HepG2 (cell line): Measurements from ENCODE around the gene FGFR4. TPM values are rescaled to one million over a fixed set of nuclear protein-coding genes. Genes with fewer than 3 reads are reported as not detected.

Experiments
- ATAC-seq: fragments of 200-7000 bp; cut with Tn5 transposase; 3 replicates; pipeline ENCODE4 v1.9.1; 2020; ENCODE audit warnings: mild to moderate bottlenecking, moderate library complexity
- BruUV-seq: library from RNA; stranded (reverse); fragments of 400-500 nt; replicated peaks from 2 replicates; lab custom pipeline; 2021; lab: Mats Ljungman, UMichigan
- CTCF ChIA-PET: fragments of 300-600 bp; formaldehyde crosslinking; extraction: SDS; loops from one replicate; lab custom pipeline; 2021; ENCODE audit warnings: low total read pairs, inconsistent platforms, low intra/inter-chr PET ratio; lab: Yijun Ruan, JAX
- POLR2A ChIA-PET: fragments of 350-600 bp; sonication (Branson Sonifier 250); formaldehyde crosslinking; loops from one replicate; lab custom pipeline; 2020; ENCODE audit warnings: antibody characterized with exemption, inconsistent platforms; lab: Yijun Ruan, JAX
- DNase-seq: peaks from one replicate; pipeline ENCODE4 v3.0.0-alpha.2; 2015; ENCODE audit warnings: low spot score
- FAIRE-seq: peaks from 3 replicates; lab custom pipeline; 2011; peaks lifted over from hg19 to GRCh38; lab: Jason Lieb, UNC
- H2AFZ ChIP-seq: one replicate; pipeline ENCODE4 v1.6.1; 2011; ENCODE audit warnings: low read length, inconsistent platforms
- H3K27ac ChIP-seq: fragments of 300-600 bp; 3 replicates; pipeline ENCODE4 v1.8.0; 2011; ENCODE audit warnings: mixed run types, mild to moderate bottlenecking, mixed read lengths, low read length, inconsistent platforms; ENCODE audit not compliant: insufficient read depth; ENCODE audit errors: extremely low read length
- H3K27me3 ChIP-seq, 2 experiments: fragments of 200-600 bp in 1 of 2; 2 replicates in 1 of 2; 3 replicates in 1 of 2; pipeline versions ENCODE4 v1.6.0 to v1.8.0; 2011; ENCODE audit warnings: low read length in 2 of 2, mild to moderate bottlenecking in 2 of 2, moderate library complexity in 2 of 2, inconsistent platforms in 1 of 2; ENCODE audit not compliant: insufficient read depth in 2 of 2, control insufficient read depth in 1 of 2
- H3K36me3 ChIP-seq, 2 experiments: fragments of 200-600 bp in 1 of 2; replicated peaks in 1 of 2; 2 replicates in 1 of 2; 3 replicates in 1 of 2; pipeline versions ENCODE4 v1.5.1 to v1.8.0; 2011; ENCODE audit warnings: low read length in 2 of 2, inconsistent platforms in 1 of 2; ENCODE audit not compliant: insufficient read depth in 2 of 2, control insufficient read depth in 1 of 2
- H3K4me1 ChIP-seq: 2 replicates; pipeline ENCODE4 v1.5.1; 2012; ENCODE audit warnings: low read length, inconsistent platforms; ENCODE audit not compliant: insufficient read depth
- H3K4me2 ChIP-seq: 2 replicates; pipeline ENCODE4 v1.6.0; 2011; ENCODE audit warnings: low read depth, low read length, inconsistent platforms
- H3K4me3 ChIP-seq, 3 experiments: fragments of 200-600 bp in 1 of 3; sonication (generic), shearing (Covaris generic) in 1 of 3; replicated peaks in 1 of 3; 2 replicates each; pipeline ENCODE4 v1.5.1; 2011 to 2016; ENCODE audit warnings: low read length in 3 of 3, inconsistent platforms in 2 of 3, low read depth in 2 of 3, mild to moderate bottlenecking in 2 of 3, control low read depth in 1 of 3, mixed read lengths in 1 of 3; ENCODE audit not compliant: insufficient read depth in 1 of 3
- H3K79me2 ChIP-seq: one replicate; pipeline ENCODE4 v1.6.1; 2011; ENCODE audit warnings: low read length, inconsistent platforms; ENCODE audit not compliant: insufficient read depth
- H3K9ac ChIP-seq: 2 replicates; pipeline ENCODE4 v1.6.0; 2011; ENCODE audit warnings: mild to moderate bottlenecking, low read depth, low read length, inconsistent platforms; ENCODE audit not compliant: insufficient read depth
- H3K9me3 ChIP-seq: 2 replicates; pipeline ENCODE4 v1.5.1; 2012; ENCODE audit warnings: mild to moderate bottlenecking, low read length
- H4K20me1 ChIP-seq: 2 replicates; pipeline ENCODE4 v1.6.0; 2011; ENCODE audit warnings: inconsistent platforms, mild to moderate bottlenecking, low read length, moderate library complexity; ENCODE audit not compliant: insufficient read depth
- CREM ChIP-seq, 2 experiments: sonication (generic) in 1 of 2; formaldehyde crosslinking in 1 of 2; IDR thresholded peaks; 2 replicates each; pipeline versions ENCODE4 v1.4.0 to v1.6.1; 2016 to 2020; ENCODE audit warnings: antibody characterized with exemption in 1 of 2, mild to moderate bottlenecking in 1 of 2, missing genetic modification reagents in 1 of 2
- DMAP1 ChIP-seq: IDR thresholded peaks from 2 replicates; pipeline ENCODE4 v1.6.1; 2016
- KDM6A ChIP-seq: IDR thresholded peaks from 2 replicates; pipeline ENCODE4 v1.6.1; 2016; ENCODE audit warnings: low read depth
- KMT2B ChIP-seq: IDR thresholded peaks from 2 replicates; pipeline ENCODE4 v1.6.1; 2016; ENCODE audit warnings: missing genetic modification reagents, missing compliant biosample characterization
- NCOA1 ChIP-seq: sonication (generic); formaldehyde crosslinking; IDR thresholded peaks from 2 replicates; pipeline ENCODE4 v1.9.0; 2021; ENCODE audit warnings: missing genetic modification reagents
- SALL2 ChIP-seq: sonication (generic); formaldehyde crosslinking; IDR thresholded peaks from 2 replicates; pipeline ENCODE4 v1.8.1; 2023; ENCODE audit warnings: mild to moderate bottlenecking, missing genetic modification reagents, inconsistent platforms
- ZNF446 ChIP-seq: sonication (generic); formaldehyde crosslinking; IDR thresholded peaks from 2 replicates; pipeline ENCODE4 v1.5.0; 2020; ENCODE audit warnings: mild to moderate bottlenecking, missing genetic modification reagents
- ZNF484 ChIP-seq: sonication (generic); formaldehyde crosslinking; IDR thresholded peaks from 2 replicates; pipeline ENCODE4 v1.5.1; 2020; ENCODE audit warnings: mild to moderate bottlenecking, low read depth, missing genetic modification reagents, borderline replicate concordance
- ZNF670 ChIP-seq: sonication (generic); formaldehyde crosslinking; IDR thresholded peaks from 2 replicates; pipeline ENCODE4 v1.8.0; 2022; ENCODE audit warnings: mild to moderate bottlenecking, missing genetic modification reagents, borderline replicate concordance
- ZNF772 ChIP-seq: sonication (generic); formaldehyde crosslinking; IDR thresholded peaks from 2 replicates; pipeline ENCODE4 v1.5.0; 2020; ENCODE audit warnings: mild to moderate bottlenecking, missing genetic modification reagents
- WGBS: methylation state at CpG from one replicate; pipeline ENCODE4 v1.1.6; 2017; ENCODE audit warnings: low lambda C conversion rate; 5-methylcytosine and 5-hydroxymethylcytosine counted together
- in situ Hi-C: cut with HindIII; loops from 2 replicates; pipeline ENCODE4 v1.10.0; 2017; ENCODE audit warnings: low pct_unique_long_range_greater_than_20kb; ENCODE audit not compliant: extremely low pct_ligation_motif_present
- intact Hi-C: fragments of 100-400 bp; cut with micrococcal nuclease; formaldehyde crosslinking; loops from one replicate; pipeline ENCODE4 v1.10.0; 2022; ENCODE audit not compliant: unreplicated experiment
- polyA plus RNA-seq, 8 experiments: library from polyadenylated mRNA; depleted of rRNA in 3 of 8; stranded (reverse) in 7 of 8; unstranded in 1 of 8; fragments of >200 nt; fragmentation: Illumina TruSeq in 4 of 8; extraction: Trizol in 4 of 8; gene quantifications; 2 replicates each; pipeline versions ENCODE4 v1.2.1 to v1.2.3, GENCODE V29; 2011 to 2016; ENCODE audit warnings: low read depth in 4 of 8, missing spikeins in 1 of 8, mixed read lengths in 1 of 8; ENCODE audit not compliant: insufficient read depth in 1 of 8
- total RNA-seq, 5 experiments: library from RNA; depleted of rRNA; stranded (reverse); fragments of >200 nt; fragmentation: Illumina TruSeq; extraction: Trizol; gene quantifications; 2 replicates each; pipeline ENCODE4 v1.2.3, GENCODE V29; 2016; ENCODE audit warnings: low read depth in 1 of 5
- TF ChIP-seq, protein P1 (sequence below), 2 experiments: IDR thresholded peaks; 2 replicates each; pipeline ENCODE4 v1.6.1; 2011 to 2012; ENCODE audit warnings: low read length in 2 of 2, borderline replicate concordance in 1 of 2, low read depth in 1 of 2, mild to moderate bottlenecking in 1 of 2, moderate library complexity in 1 of 2
- TF ChIP-seq, protein P2 (sequence below): sonication (generic); formaldehyde crosslinking; IDR thresholded peaks from 2 replicates; pipeline ENCODE4 v1.5.0; 2020; ENCODE audit warnings: missing genetic modification reagents

The FGFR4 gene
- total and polyA plus RNA-seq, 2 of the 13 experiments (the other 11 are each of a cell fraction or from before 2014, with no cell fraction given) = 129 to 219 TPM

DNA sequence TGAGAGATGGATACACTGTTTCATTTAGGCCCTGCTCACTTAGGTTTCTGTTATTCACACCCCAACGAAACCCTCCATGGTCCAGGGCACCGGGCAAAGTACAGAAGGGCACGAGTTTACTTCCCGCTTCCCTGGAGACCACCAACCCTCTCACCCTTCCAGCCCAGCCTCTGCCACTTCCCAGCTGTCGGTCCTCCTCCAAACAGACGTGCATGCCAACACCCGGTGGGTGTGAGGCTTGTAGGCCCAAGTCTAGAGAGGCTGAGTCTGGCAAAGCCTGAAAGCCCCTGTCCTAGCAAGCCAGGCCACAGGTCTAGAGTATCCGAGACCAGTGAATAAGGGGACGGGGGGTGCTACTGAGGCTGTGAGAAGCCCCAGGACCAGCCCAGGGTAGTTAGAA lies 7.1 kb upstream of the FGFR4 start:
- CTCF ChIA-PET = no interaction called here
- no peaks in the 10 kb centered on the region for H3K79me2 ChIP-seq
- TF ChIP-seq, protein P1, sequence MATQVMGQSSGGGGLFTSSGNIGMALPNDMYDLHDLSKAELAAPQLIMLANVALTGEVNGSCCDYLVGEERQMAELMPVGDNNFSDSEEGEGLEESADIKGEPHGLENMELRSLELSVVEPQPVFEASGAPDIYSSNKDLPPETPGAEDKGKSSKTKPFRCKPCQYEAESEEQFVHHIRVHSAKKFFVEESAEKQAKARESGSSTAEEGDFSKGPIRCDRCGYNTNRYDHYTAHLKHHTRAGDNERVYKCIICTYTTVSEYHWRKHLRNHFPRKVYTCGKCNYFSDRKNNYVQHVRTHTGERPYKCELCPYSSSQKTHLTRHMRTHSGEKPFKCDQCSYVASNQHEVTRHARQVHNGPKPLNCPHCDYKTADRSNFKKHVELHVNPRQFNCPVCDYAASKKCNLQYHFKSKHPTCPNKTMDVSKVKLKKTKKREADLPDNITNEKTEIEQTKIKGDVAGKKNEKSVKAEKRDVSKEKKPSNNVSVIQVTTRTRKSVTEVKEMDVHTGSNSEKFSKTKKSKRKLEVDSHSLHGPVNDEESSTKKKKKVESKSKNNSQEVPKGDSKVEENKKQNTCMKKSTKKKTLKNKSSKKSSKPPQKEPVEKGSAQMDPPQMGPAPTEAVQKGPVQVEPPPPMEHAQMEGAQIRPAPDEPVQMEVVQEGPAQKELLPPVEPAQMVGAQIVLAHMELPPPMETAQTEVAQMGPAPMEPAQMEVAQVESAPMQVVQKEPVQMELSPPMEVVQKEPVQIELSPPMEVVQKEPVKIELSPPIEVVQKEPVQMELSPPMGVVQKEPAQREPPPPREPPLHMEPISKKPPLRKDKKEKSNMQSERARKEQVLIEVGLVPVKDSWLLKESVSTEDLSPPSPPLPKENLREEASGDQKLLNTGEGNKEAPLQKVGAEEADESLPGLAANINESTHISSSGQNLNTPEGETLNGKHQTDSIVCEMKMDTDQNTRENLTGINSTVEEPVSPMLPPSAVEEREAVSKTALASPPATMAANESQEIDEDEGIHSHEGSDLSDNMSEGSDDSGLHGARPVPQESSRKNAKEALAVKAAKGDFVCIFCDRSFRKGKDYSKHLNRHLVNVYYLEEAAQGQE (IDR thresholded peaks at IDR 0.05; ENCODE audit: borderline replicate concordance in 1 of 2, low read depth in 1 of 2, low read length in 2 of 2) = no peak
- TF ChIP-seq, protein P2, sequence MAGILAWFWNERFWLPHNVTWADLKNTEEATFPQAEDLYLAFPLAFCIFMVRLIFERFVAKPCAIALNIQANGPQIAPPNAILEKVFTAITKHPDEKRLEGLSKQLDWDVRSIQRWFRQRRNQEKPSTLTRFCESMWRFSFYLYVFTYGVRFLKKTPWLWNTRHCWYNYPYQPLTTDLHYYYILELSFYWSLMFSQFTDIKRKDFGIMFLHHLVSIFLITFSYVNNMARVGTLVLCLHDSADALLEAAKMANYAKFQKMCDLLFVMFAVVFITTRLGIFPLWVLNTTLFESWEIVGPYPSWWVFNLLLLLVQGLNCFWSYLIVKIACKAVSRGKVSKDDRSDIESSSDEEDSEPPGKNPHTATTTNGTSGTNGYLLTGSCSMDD = no peak
- TF ChIP-seq NCOA1 (CRISPR knock-in tag) = no peak
- no peak for TF ChIP-seq KDM6A
- TF ChIP-seq CREM (IDR thresholded peaks at IDR 0.05) = no peak
- TF ChIP-seq CREM (CRISPR knock-in tag; IDR thresholded peaks at IDR 0.05) = no peak
- no peak for TF ChIP-seq SALL2
- no peak for TF ChIP-seq ZNF484 (CRISPR knock-in tag)
- TF ChIP-seq ZNF772 = no peak
- no peak for TF ChIP-seq ZNF670 (CRISPR knock-in tag)
- no peak for TF ChIP-seq DMAP1 (CRISPR knock-in tag)
- TF ChIP-seq KMT2B (CRISPR knock-in tag) = no peak
- no peak for TF ChIP-seq ZNF446 (CRISPR knock-in tag)

More for the DNA sequence above, 7.1 kb upstream of the FGFR4 start:
- Histone ChIP-seq H2AFZ (no peak overlapping the region), H3K27ac (no peak overlapping the region), H3K4me3 (no peak overlapping the region), H3K9me3 (no peaks in the 10 kb centered on the region), H3K4me1 (peaks cover 24% of the 10 kb centered on the region), H3K36me3 (no peaks in the 10 kb centered on the region), H4K20me1 (no peaks in the 10 kb centered on the region), H3K27me3 (no peaks in the 10 kb centered on the region), H3K9ac (no peak overlapping the region), H3K4me2 (no peak overlapping the region)
- FAIRE-seq = no peak
- POLR2A ChIA-PET = interaction anchor here (13.3 kb wide), 1 partner anchor 7 kb away, joined by 119 read pairs; the partner anchor contains the start of gene FGFR4
- DNase-seq = no peak
- peak; percentile 38 for ATAC-seq
- intact Hi-C loops (no loop called here), in situ Hi-C loops (no loop called here)
- WGBS = 54% methylated on average over 7 of the region's 9 CpGs
- no TSS peak for BruUV-seq
